ENCODE results near the gene SOD3.

- TF ChIP-seq CTCF (IDR thresholded peaks at IDR 0.05; ENCODE audit: low read depth, low read length, missing input control) = no peak
- TF ChIP-seq SP1 (IDR thresholded peaks at IDR 0.05) = no peak
Measured at GRCh38 chr4:24824720-24825119, 29.3 kb downstream of the SOD3 start.
